NB4 (cell line): ENCODE measurements around the gene CDH4.

Experiments
- DNase-seq: peaks from one replicate; pipeline ENCODE4 v3.0.0; 2010; ENCODE audit warnings: low read depth
- H3K4me3 ChIP-seq: one replicate; pipeline ENCODE4 v1.5.1; 2011; ENCODE audit warnings: mild to moderate bottlenecking, low read depth, low read length, moderate library complexity
- CTCF ChIP-seq: IDR thresholded peaks from one replicate; pipeline ENCODE4 v1.5.1; 2012; ENCODE audit warnings: low read depth, low read length
- MAX ChIP-seq: IDR thresholded peaks from 2 replicates; pipeline ENCODE4 v1.6.1; 2011; ENCODE audit warnings: low read depth, low read length
- MYC ChIP-seq: IDR thresholded peaks from 2 replicates; pipeline ENCODE4 v1.6.1; 2011; ENCODE audit warnings: low read depth, low read length
- POLR2A ChIP-seq: IDR thresholded peaks from 2 replicates; pipeline ENCODE4 v1.6.1; 2011; ENCODE audit warnings: mild to moderate bottlenecking; ENCODE audit not compliant: insufficient read length; ENCODE audit errors: extremely low read depth

Gene CDH4

GRCh38 chr20:61900011-61900944 lies 648.2 kb downstream of the CDH4 start:
- TF ChIP-seq MYC = no peak
- no peak for TF ChIP-seq CTCF
- no peak for TF ChIP-seq MAX
- TF ChIP-seq POLR2A = no peak
- H3K4me3 ChIP-seq = no peak overlapping the region
- DNase-seq = no peak

- no peak overlapping the region for H3K4me3 ChIP-seq
- TF ChIP-seq MYC = no peak
- TF ChIP-seq POLR2A = no peak
- no peak for TF ChIP-seq MAX
- no peak for TF ChIP-seq CTCF
- no peak for DNase-seq
These were observed 648.9 kb downstream of the CDH4 start for GRCh38 chr20:61900945-61901293.

- no peak overlapping the region for H3K4me3 ChIP-seq
- TF ChIP-seq POLR2A (no peak), MAX (no peak), MYC (no peak), CTCF (no peak)
- peak; percentile 51 for DNase-seq
These were observed 649.5 kb downstream of the CDH4 start for GRCh38 chr20:61901392-61902220.

GRCh38 chr20:61902221-61902869 lies 650.3 kb downstream of the CDH4 start:
- no peak for DNase-seq
- TF ChIP-seq MAX = no peak
- no peak for TF ChIP-seq MYC
- TF ChIP-seq CTCF = no peak
- no peak for TF ChIP-seq POLR2A
- H3K4me3 ChIP-seq = no peak overlapping the region

GRCh38 chr20:61903575-61904340 lies 651.7 kb downstream of the CDH4 start:
- peak; percentile 29 for DNase-seq
- H3K4me3 ChIP-seq = no peak overlapping the region
- TF ChIP-seq POLR2A (no peak), MYC (no peak), CTCF (no peak), MAX (no peak)
